Fibroblast of skin of abdomen (primary cell): ENCODE measurements around the gene KRT76.
"Not testable (repeated sequence)": the region's sequence is repeated elsewhere in the genome, so short reads cannot be mapped to it uniquely, and the experiment has no call there.

Experiments
- DNase-seq: peaks from one replicate; pipeline ENCODE4 v3.0.0-alpha.2; 2013

The KRT76 gene

DNA sequence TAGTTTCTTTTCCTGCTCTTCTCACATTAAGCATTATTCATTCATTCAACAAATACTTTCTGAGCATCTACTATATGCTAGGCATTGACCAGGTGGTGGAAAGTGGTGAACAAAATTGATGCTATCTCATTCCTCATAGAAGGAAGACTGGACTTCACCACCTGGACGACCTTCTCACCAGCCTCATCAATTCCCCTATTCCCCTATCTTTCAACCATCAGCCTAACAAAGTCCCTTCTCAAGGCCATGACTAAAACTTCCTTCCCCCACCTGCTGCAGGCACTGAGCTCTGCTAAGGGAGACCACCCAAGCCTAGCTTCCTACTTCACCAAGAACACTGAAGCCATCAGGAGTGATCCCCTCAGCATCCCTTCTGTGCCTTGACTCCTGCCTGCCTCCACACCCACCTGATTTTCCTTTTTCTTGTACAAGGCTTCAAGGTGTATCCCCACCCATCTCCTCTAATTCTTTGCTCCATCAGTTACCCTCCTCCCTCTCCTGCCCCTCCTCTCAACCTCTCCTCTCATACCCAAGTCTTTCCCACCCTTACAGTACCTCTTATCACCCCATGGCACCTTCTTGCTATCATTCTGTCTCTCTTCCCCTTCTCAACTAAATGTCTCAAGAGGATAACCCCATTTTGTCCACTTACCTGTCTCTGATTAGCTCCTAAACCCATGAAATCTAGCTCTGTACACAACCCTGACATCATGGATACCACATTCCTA is 19.5 kb downstream of the KRT76 start:
- no peak for DNase-seq

DNA sequence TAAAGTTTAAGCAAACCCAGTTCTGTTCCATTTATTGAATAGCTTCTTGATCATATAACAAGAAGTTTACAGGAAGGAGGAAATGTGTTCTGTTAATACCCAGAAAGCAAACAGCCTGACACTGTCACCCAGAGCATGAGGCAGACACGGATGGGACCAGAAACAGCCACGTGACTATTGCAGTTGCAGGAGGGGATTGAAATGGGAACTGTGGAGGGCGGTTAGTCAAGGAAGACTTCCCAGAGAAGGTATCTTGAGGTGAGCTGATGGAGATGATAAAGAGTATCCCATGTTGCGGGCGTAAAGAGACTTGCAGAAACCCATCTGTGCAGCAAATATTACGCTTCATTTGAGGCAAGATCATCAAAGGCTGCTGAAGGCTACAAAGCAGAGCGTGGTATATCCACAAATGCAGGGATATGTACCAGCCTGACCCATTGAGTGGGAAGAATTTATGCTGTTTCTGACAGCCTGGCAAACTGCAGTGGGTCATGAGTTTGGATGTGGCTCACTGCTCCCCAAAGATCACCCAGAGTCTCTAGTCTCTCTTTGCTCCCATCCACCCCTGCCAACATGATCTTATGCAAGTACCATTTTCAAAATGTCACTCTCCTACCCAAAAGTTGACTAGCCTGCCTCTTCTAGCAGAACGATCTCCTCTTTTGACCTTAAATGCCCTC is 20.7 kb downstream of the KRT76 start:
- no peak for DNase-seq

DNA sequence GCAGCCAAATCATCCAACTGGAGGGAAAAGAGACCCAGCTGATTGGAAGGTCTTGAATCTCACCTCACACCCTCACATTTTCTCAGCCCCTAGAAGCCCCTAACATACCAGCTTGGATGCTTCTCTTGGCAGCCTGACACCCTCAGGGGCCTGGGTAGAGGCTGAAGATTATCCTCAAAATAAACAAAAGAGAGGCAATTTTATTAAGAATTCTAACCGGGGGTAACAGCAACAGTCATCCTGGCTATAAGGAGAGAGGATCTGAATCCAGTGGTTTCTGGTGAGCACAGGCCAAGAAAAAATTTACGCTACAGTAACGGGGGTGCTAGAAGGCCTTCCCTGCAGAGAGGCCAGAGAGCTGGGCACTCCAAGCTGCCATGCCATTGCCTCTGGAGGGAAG is 21.6 kb downstream of the KRT76 start:
- DNase-seq, result no peak

DNA sequence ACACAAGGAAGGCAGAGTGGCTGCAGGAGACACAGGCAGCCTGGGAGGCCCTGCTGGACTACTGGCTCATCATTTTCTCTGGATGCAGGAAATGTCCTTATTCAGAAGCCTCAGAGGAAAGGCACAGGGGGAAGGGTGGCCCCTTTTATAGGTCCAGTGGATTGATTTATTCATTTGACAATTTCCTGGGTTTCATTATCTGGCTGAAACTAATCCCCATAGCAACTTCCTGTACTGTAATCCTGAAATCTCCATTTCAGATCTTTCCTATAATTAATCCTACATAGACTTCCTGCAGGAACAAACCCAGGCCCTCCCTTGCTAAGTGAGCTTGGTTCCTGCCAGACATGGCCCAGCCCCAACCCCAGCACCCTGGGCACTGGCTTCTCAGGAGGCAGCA is 23.0 kb downstream of the KRT76 start:
- DNase-seq, result no peak

DNA sequence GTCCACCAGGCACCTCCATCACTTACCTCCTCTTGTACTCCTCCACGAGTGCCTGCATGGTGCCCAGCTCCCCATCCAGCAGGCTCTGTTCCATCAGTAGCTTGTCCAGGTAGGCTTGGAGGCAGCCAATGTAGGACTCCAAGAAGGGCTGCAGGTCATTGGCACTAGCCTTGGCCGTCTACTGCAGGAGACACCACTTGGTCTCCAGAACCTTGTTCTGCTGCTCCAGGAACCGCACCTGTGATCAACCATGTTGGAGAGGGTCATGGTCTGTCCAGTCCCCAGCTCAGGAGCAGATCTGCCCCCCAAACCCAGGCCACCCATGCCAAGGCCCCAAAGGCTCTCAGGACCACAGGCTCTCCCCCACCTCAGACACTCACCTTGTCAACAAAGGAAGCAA is 23.9 kb downstream of the KRT76 start:
- DNase-seq, result no peak

DNA sequence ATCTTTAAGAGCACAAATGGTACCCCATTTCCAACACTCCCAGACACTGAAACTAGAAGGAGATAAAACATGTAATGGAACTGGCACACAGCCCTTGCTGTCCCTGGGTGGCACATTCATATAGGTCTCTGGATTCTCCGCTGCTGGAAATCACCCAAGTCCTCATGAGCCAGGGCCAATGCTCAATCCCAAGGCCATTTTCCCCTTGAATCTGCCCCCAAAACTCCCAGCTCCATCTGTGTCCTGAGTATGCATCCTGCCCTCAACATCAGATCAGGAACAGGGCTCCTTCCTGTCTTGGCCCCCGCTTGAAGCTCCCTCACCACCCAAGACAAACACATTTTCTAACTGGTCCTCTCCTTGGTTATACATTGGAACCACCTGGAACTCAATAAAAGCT is 24.6 kb downstream of the KRT76 start:
- DNase-seq, result no peak

DNA sequence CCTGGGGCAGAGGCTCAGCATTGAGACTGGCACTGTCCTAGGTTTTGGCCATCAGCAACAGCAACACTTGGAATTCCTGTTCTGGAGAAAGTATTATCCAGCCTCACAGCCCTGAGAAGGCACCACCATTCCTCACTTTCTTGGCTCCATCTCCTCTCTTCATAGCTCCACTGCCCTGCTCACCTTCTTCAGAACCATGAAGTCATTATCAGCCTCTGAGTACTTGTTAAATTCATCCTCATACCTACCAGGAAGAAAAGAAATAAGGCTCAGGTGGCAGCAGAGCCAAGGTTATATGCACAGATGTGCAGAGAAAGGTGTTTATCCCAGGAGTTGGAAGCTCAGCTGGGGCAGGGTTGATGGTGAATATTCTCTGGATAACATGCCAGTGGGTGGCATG is 25.4 kb downstream of the KRT76 start:
- DNase-seq, result no peak

DNA sequence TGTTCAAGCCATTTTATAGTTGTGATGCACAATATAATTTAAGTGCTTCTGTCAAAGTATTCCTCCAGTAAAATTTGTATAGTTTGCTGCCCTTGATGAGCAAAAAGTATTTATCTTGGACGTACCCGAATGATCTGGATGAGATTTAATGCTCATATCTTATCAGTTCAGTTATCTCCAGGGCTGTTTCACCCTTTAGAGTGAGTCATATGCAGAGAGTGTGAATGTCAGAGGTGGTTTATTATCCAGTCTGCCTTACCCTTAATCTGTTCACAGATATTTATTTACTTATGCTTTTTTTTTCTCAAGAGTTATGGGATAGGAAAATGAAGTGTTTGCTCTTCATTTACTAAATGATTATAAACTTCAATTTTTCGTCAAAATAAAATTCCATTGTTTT is 26.6 kb downstream of the KRT76 start:
- not testable (repeated sequence) for DNase-seq

- no peak for DNase-seq
Observed at GRCh38 chr12:52749827-52750226, 27.3 kb downstream of the KRT76 start.

DNA sequence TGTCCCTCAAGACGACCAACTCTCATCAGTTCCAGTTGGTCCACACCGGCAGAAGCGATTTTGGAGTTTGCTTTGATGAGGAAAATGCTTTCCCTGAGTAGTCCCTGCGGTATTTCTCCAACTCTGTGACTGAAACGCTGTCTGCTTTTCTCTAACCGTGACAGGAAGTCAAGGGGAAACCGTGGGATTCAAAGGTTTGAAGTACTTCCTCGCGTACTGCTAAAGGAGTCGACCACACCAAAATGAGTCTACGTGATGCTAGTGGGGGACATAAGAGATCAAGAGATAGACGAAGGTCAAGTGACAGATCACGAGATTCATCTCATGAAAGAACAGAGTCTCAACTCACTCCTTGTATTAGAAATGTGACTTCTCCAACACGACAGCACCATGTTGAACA is 28.6 kb downstream of the KRT76 start:
- DNase-seq, result no peak

- DNase-seq, result no peak
Observed at GRCh38 chr12:52745554-52745953, 31.6 kb downstream of the KRT76 start.

GRCh38 chr12:52744493-52745156 is 32.5 kb downstream of the KRT76 start:
- no peak for DNase-seq

- DNase-seq, result no peak
Observed at GRCh38 chr12:52742822-52743457, 34.2 kb downstream of the KRT76 start.

GRCh38 chr12:52742196-52742580 is 35.0 kb downstream of the KRT76 start:
- no peak for DNase-seq

GRCh38 chr12:52741375-52742195 is 35.6 kb downstream of the KRT76 start:
- peak; percentile 53 for DNase-seq

- DNase-seq, result no peak
Observed at GRCh38 chr12:52740584-52740983, 36.6 kb downstream of the KRT76 start.

DNA sequence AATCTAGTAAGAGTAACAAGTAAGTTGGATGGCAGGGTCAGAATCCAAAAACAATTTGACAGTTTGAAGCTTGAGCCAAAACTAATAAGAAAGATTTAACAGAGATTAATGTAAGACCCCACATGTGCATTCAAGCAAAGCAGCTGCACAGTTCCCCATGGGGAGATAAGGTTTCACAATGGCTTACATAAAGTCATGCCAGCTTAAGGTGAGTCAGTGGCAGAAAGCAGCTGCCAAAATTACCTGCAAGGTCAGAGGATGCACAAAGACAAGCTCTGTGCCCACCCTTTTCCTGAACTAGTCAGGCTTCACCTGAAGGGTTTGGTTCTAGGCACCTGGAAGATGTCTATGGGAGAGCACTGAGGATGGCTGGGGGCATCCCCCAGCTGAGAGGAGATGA is 37.2 kb downstream of the KRT76 start:
- DNase-seq, result no peak

DNA sequence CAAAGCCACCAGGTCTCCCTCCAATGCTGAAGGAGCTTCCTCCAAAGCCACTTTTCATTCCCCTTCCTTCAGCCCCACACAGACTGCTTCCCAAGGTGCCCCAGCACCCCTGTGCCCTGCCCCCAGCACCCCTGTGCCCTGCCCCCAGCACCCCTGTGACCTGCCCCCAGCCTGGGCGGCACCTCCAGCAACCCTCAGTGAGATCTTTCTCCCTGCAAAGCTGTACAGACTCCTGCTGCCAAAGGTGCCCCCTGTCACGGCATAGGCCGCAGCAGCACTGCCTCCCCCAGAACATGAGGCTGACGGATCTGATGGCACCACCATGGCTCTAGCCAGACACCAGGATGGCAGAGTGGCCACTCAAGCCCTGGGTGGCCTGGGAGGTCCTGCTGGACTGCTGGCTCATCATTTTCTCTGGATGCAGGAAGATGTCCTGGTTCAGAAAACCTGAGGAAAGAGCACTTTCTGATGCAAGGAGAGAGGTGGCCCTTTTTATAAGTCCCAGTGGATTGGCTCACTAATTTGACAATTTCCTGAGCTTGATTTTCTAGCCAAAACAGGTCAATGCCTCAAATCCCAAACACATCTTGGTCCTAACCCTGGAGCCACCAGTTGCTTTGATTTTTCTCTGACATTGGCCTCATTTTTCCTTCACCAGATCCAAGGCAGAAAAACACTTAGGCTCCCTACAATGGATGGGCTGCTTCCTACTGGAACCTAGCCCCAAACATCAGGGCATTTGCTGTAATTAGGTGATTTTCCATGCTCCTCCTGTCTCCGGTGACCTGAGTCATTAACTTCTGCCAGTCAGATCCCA is 41.1 kb downstream of the KRT76 start:
- DNase-seq, result no peak

GRCh38 chr12:52735106-52735505 is 42.0 kb downstream of the KRT76 start:
- no peak for DNase-seq

- no peak for DNase-seq
Observed at GRCh38 chr12:52730793-52731192, 46.4 kb downstream of the KRT76 start.

DNA sequence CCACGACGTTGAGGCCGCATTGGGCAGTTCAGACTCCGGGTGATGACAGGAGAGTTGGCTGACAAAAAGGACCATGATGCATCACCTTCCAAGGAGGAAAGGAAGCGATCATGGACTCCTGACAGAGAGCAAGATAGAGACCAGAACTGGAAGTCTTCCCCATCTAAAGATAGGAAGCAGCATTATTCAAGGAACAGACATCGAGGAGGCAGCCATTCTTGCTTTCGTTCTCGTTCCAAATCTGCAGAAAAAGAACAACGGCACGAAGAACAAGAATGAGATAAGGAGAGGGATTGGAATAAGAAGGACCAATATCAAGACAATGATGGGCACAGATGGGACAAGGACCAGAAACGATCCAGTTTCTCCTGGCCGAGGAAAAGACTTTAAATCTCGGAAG is 46.8 kb downstream of the KRT76 start:
- no peak for DNase-seq

GRCh38 chr12:52729147-52729546 is 48.0 kb downstream of the KRT76 start:
- no peak for DNase-seq
